Calu3 (cell line): ENCODE data around the gene SULF2. TPM values are rescaled to one million over a fixed set of nuclear protein-coding genes. Genes with fewer than 3 reads are reported as not detected.

Source experiments
- BruUV-seq: library from RNA; stranded (reverse); fragments of 400-500 nt; replicated peaks from 2 replicates; lab custom pipeline; 2021; lab: Mats Ljungman, UMichigan
- CTCF ChIA-PET: fragments of 300-600 bp; sonication (Branson Sonifier 250); formaldehyde crosslinking; loops from one replicate; lab custom pipeline; 2022; ENCODE audit warnings: antibody characterized with exemption; lab: Charles Lee
- DNase-seq: peaks from one replicate; pipeline ENCODE4 v3.0.0; 2022
- H3K27ac Mint-ChIP-seq: one replicate; pipeline ENCODE4 v1.8.0; 2022; ENCODE audit warnings: mixed read lengths; ENCODE audit not compliant: unreplicated experiment
- H3K27me3 Mint-ChIP-seq: one replicate; pipeline ENCODE4 v1.8.0; 2022; ENCODE audit warnings: mixed read lengths; ENCODE audit not compliant: unreplicated experiment
- H3K36me3 Mint-ChIP-seq: one replicate; pipeline ENCODE4 v1.8.0; 2022; ENCODE audit warnings: mild to moderate bottlenecking, moderate library complexity, mixed read lengths; ENCODE audit not compliant: insufficient read depth, unreplicated experiment
- H3K4me1 Mint-ChIP-seq: one replicate; pipeline ENCODE4 v1.8.0; 2022; ENCODE audit warnings: mild to moderate bottlenecking, low read depth, mixed read lengths; ENCODE audit not compliant: unreplicated experiment
- H3K4me3 Mint-ChIP-seq: one replicate; pipeline ENCODE4 v1.8.0; 2022; ENCODE audit warnings: mild to moderate bottlenecking, low read depth, moderate library complexity, mixed read lengths; ENCODE audit not compliant: unreplicated experiment
- H3K9me3 Mint-ChIP-seq: one replicate; pipeline ENCODE4 v1.8.0; 2022; ENCODE audit warnings: low read depth, mixed read lengths; ENCODE audit not compliant: unreplicated experiment
- intact Hi-C: fragments of 100-400 bp; cut with micrococcal nuclease; formaldehyde crosslinking; loops from one replicate; pipeline ENCODE4 v1.10.0; 2022; ENCODE audit not compliant: unreplicated experiment
- total RNA-seq: library from RNA; stranded (reverse); gene quantifications from 2 replicates; pipeline ENCODE4 v1.2.3, GENCODE V29; 2022
- TF ChIP-seq, protein P1 (sequence below): fragments of 200-600 bp; IDR thresholded peaks from one replicate; pipeline ENCODE4 v1.8.0; 2022; ENCODE audit warnings: antibody characterized with exemption; ENCODE audit not compliant: unreplicated experiment

The SULF2 gene
- total RNA-seq, 1 experiment from 2014 or later = 112 TPM

GRCh38 chr20:47678536-47678935, 106.7 kb downstream of the SULF2 start:
- no peak overlapping the region for H3K4me3 Mint-ChIP-seq
- H3K27me3 Mint-ChIP-seq = no peaks in the 10 kb centered on the region
- H3K4me1 Mint-ChIP-seq = no peaks in the 10 kb centered on the region
- DNase-seq = no peak
- no peak overlapping the region for H3K27ac Mint-ChIP-seq
- H3K36me3 Mint-ChIP-seq = peaks cover 6% of the 10 kb centered on the region
- no peaks in the 10 kb centered on the region for H3K9me3 Mint-ChIP-seq
- no TSS peak for BruUV-seq
- CTCF ChIA-PET = interaction anchor here (0.6 to 1.7 kb wide), 6 partner anchors 33 to 942 kb away, joined by 3 to 12 read pairs (median 4); no protein-coding TSS in a partner anchor
- intact Hi-C loops = loop anchor here (1.0 to 5.0 kb wide), 3 partner anchors 34 to 944 kb away; no protein-coding TSS in a partner anchor
- TF ChIP-seq, protein P1, sequence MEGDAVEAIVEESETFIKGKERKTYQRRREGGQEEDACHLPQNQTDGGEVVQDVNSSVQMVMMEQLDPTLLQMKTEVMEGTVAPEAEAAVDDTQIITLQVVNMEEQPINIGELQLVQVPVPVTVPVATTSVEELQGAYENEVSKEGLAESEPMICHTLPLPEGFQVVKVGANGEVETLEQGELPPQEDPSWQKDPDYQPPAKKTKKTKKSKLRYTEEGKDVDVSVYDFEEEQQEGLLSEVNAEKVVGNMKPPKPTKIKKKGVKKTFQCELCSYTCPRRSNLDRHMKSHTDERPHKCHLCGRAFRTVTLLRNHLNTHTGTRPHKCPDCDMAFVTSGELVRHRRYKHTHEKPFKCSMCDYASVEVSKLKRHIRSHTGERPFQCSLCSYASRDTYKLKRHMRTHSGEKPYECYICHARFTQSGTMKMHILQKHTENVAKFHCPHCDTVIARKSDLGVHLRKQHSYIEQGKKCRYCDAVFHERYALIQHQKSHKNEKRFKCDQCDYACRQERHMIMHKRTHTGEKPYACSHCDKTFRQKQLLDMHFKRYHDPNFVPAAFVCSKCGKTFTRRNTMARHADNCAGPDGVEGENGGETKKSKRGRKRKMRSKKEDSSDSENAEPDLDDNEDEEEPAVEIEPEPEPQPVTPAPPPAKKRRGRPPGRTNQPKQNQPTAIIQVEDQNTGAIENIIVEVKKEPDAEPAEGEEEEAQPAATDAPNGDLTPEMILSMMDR = no peak

- no TSS peak for BruUV-seq
- no peak overlapping the region for H3K4me3 Mint-ChIP-seq
- CTCF ChIA-PET = interaction anchor here (0.6 to 1.7 kb wide), 5 partner anchors 9 to 943 kb away, joined by 3 to 12 read pairs (median 5); no protein-coding TSS in a partner anchor
- TF ChIP-seq, protein P1 = peak; percentile 98
- H3K27ac Mint-ChIP-seq = no peak overlapping the region
- peak; percentile 87 for DNase-seq
- H3K9me3 Mint-ChIP-seq = no peaks in the 10 kb centered on the region
- H3K36me3 Mint-ChIP-seq = peaks cover 5% of the 10 kb centered on the region
- intact Hi-C loops = loop anchor here (1.0 to 5.0 kb wide), 3 partner anchors 34 to 944 kb away; no protein-coding TSS in a partner anchor
- H3K27me3 Mint-ChIP-seq = no peaks in the 10 kb centered on the region
- no peaks in the 10 kb centered on the region for H3K4me1 Mint-ChIP-seq
Observed at GRCh38 chr20:47677635-47678453, 107.4 kb downstream of the SULF2 start.

- no peaks in the 10 kb centered on the region for H3K9me3 Mint-ChIP-seq
- intact Hi-C loops = loop anchor here (5.0 kb wide), 2 partner anchors 620 to 945 kb away; no protein-coding TSS in a partner anchor
Observed at GRCh38 chr20:47676912-47677634, 108.2 kb downstream of the SULF2 start.

More at GRCh38 chr20:47676912-47677634, 108.2 kb downstream of the SULF2 start:
- Mint-ChIP-seq H3K36me3 (peaks cover 5% of the 10 kb centered on the region), H3K27ac (no peak overlapping the region), H3K4me3 (no peak overlapping the region), H3K4me1 (no peaks in the 10 kb centered on the region), H3K27me3 (no peaks in the 10 kb centered on the region)
- CTCF ChIA-PET = interaction anchor here (0.7 to 1.7 kb wide), 2 partner anchors 8 to 943 kb away, joined by 4 to 12 read pairs; no protein-coding TSS in a partner anchor
- TF ChIP-seq, protein P1 = no peak
- BruUV-seq = no TSS peak
- DNase-seq = no peak
